NCI-H187 (cell line): ENCODE measurements around the gene NFIA.

ENCODE experiments used
- DNase-seq, 2 experiments: peaks; one replicate each; lab custom pipeline; 2025; lab: John Stamatoyannopoulos, UW

The NFIA gene

DNA sequence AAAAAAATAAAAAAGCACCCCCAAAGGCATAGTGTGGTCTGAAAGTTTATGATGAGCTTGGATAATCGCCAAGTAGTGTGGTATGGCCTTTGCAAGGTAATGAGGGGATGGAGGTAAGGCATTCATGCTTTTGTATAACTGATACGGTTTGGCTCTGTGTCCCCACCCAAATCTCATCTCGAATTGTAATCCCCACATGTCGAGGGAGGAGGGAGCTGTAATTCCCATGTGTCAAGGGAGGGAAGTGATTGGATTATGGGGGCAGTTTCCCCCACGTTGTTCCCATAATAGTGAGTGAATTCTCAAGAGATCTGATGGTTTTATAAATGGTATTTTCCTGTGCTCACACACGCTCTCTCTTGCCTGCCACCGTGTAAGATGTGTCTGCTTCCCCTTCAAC, 215.5 kb downstream of the NFIA start:
- no peak for DNase-seq

- no peak for DNase-seq
Measured at GRCh38 chr1:61299463-61299862, 217.1 kb downstream of the NFIA start.

- DNase-seq = no peak
Measured at GRCh38 chr1:61300899-61301298, 218.5 kb downstream of the NFIA start.

- DNase-seq = no peak
Measured at GRCh38 chr1:61301824-61302657, 219.7 kb downstream of the NFIA start.

GRCh38 chr1:61307422-61308142, 225.2 kb downstream of the NFIA start:
- no peak for DNase-seq

DNA sequence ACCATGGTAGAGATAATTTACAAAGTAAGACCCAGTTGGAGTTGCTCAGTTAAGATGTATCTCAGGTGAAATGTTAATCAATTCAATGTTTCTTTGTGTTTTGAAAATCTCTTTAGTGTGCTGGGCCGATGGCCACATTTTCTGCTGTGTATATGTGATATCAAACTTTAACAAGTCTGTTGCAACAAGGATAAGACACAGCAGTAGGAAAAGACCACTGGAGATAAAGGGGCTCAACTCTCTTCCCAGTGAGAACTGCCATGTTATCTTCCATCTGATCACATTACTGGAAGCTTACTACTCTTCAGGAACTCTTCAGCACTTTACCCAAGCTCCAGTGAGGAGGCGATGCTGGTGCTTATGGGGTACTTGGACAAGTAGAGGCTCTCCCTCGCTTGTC, 227.7 kb downstream of the NFIA start:
- no peak for DNase-seq

DNA sequence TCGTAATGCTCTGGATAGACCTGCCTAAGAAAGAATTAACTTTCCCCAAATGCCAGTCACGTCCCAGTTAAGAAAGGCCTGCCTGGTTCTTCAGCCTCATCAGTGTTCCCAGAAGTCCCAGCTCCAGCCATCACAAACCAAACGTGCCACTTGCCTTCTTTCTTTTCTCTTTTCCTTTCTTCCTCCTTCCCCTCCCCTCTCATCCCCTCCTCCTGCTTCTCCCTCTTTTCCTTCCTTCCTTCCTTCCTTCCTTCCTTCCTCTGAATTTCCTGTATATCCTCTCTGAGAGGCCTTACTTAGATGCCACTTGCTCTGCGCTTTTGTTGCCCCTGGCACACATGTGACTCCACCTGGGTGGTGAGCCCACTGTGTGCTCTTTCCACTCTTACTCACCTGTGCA, 228.2 kb downstream of the NFIA start:
- no peak for DNase-seq

DNA sequence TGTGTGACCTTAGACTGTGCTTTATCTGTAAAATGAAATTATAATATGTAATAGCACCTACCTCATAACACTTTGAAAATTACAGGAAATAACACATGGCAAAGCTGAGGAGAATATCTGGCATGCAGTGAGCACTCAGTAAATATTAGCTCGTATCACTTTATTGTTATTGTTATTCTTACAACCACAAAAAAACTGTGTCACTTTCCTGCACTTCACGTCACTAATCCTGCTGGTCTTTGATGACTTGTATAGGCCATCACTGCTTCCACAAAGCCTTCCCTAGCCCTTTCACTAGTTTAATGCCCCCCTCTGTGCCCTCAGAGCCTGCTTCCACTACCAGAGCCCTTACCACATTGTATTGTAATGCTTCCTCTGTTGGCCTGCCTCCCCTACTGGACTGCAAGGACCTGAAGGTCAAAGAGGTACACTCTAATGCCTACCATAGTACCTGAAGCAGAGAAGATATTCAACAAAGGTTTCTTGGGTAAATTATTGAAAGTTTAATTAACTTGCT, 231.6 kb downstream of the NFIA start:
- DNase-seq = no peak

DNA sequence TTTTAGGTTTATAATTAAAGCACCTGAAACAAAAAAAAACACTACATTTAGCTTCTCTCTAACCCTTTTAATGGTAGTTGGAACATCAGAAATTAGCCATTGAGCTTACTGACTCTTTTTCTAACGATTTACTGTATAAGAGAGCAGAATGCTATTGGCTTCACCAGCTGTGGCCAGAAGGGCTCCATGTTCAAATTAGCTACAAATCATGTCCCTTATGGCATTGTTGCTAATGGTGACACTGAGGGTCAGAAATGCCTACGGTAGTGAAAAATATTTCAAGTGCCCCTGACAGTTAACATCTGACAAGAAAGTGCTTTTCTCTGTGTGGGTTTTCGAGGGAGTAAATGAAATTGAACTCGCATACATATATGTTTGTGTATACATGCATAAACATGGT, 232.7 kb downstream of the NFIA start:
- no peak for DNase-seq

DNA sequence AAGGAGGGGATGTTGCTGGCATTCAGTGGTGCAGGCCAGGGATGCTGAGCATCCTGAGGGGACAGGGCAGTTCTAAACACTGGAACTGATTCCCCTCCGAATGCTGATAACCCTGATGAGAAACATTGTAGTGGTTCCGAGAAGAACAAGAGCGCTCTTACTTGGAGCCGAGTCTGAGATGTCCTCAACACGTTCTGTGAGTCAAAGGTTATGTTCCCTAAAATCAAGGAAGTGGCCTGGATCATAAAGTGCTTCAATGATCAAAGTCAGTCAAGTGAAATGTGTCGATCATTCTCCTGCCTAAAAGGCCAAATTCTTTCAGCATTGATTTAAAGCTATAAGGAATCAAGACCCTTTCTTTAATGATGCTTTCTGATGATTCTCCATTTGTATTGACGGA, 234.1 kb downstream of the NFIA start:
- no peak for DNase-seq

DNA sequence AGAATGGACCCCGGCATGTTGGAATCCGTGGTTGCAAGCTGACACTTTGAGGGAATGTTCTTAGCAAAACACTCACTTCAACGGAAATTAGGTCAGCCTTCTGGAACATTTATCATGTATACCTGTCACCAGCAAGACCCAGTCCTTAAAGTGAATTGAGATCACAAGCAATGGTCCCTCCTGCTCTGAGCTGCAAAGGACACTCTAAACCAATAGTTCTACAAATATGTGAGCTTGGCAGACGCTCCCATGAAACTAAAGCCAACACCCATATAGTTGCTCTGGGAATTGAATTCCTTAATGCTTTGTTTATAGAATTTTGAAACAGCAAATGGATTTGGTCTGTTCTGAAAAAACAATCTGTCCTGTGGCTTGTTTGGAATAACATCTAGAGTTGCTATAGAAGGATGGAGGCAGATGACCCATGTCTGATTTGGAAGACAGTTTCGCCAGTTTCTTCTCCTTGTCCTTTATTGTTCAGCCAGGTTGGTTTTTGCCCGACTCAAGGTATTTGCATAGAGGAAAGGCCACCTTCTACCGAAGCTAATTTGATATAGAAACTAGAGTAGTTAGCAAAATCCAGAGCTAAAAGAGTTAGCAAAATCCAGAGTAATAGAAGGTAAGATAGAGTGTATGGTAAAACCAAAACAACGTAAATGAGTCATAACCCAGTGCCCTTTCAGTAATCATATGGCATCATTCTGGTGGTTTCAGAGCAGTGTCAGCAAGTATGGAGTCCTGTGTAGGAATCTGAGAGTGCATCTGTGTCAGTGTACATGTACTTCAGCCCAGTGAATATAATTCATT, 236.2 kb downstream of the NFIA start:
- DNase-seq = no peak

- no peak for DNase-seq
Measured at GRCh38 chr1:61320575-61320974, 238.2 kb downstream of the NFIA start.

- DNase-seq = no peak
Measured at GRCh38 chr1:61322008-61322744, 239.8 kb downstream of the NFIA start.

DNA sequence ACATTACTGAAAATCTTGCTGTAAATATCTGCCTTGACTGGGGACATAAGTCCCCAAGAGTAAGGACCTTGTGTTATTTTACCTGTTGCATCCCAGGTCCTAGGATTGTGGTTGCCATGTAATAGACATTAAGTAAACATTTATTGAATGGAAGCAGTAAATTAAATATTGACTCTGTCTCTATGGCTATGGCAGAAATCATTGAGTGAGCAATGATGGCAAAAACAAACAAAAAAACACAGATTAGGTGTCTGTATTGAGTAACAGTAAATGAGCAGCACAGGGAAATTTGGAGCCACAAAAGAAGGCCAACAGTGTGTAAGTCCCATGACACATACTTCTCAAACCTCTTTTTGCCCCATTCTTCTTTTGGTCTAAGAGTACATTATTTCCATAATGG, 240.4 kb downstream of the NFIA start:
- no peak for DNase-seq

GRCh38 chr1:61323681-61324328, 241.4 kb downstream of the NFIA start:
- DNase-seq = no peak

DNA sequence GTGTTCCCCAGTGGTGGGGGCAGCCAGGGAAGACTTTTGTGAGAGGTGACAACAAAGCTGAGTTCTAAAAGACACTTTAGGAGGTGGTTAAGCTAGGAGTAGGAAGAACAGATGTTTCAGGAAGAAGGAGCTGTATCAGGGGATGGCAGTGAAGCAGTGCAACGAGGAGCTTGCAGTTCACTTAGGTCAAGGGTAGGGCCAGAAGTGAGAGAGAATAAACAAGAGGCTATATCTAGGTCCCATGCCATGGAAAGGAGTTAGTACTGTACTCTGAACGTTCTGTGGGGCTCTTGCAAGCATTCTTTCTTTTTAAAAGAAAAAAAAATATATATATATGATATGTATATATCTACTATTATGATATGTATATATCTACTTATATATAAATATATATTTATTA, 244.4 kb downstream of the NFIA start:
- DNase-seq = no peak

DNA sequence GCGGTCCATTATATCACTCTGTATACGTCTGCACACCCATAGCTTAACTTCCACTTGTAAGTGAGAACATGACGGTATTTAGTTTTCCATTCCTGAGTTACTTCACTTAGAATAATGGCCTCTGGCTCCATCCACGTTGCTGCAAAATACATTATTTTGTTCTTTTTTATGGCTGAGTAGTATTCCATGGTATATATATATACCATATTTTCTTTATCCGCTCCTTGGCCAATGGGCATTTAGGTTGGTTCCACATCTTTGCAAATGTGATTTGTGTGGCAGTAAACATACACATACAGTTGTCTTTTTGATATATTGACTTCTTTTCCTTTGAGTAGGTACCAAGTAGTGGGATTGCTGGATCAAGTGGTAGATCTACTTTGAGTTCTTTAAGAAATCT, 245.1 kb downstream of the NFIA start:
- no peak for DNase-seq

DNA sequence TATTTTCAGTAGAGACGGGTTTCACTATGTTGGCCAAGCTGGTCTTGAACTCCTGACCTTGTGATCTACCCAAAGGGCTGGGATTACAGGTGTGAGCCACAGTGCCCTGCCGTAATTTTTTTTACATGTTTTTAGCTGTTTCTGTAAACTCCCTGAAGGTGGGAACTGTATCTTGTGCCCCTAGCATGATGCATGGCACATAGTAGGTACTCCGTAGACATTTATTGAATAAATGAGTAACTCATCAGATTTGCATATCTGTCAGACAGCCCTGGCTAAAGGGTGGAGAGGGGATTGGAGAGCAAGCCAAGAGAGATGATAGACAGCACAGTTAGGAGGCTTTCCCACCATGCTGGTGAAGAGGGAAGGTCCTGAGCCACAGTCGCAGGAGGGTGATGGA, 247.2 kb downstream of the NFIA start:
- no peak for DNase-seq

- DNase-seq = no peak
Measured at GRCh38 chr1:61330018-61330417, 247.7 kb downstream of the NFIA start.

DNA sequence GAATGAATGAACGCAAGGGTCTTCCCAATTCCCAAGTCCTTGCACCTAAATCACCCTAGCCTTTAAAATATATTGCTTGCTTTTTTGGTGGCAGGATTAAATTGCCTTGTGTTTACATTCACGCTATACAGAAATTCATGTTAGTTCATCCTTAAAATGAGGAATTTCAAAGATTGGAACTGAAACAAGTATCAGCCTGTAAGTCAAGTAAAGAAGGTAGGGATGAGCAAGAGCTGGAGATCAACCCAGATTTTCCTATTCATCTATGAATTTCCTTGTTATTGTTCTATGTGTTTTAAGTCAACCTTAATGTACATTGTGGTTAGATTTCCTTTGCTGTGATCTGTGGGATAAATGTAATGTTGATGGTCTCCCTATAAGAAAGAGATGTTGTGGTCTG, 248.2 kb downstream of the NFIA start:
- DNase-seq = no peak

DNA sequence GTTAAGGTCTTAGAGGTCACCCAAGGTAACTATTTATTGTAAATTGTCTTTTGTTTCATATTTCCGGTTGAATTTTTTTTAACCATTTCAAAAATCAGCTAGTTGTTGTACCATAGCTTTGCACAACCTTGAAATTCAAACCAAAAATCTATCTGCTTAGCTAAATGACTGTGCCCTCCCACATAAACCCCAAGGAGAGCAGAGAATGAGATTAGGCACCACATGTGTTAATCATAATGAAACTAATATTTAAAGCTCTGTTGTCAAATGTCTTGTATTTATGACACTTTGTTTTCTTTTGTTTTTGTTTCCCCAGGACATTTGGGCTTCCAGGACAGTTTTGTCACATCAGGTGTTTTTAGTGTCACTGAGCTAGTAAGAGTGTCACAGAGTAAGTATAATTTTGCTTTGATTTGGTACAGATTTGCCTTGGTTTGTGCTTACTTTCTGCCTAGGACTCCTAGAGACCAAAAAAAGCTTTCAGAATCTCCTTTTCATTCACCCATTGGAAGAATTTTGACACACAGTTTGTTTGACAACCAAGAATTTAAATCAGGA, 249.9 kb downstream of the NFIA start:
- no peak for DNase-seq
